Mammary epithelial cell (primary cell): ENCODE data around the gene NT5M.

ENCODE experiments used
- EZH2 ChIP-seq: IDR thresholded peaks from 2 replicates; pipeline ENCODE4 v1.6.1; 2012; ENCODE audit warnings: low read length, inconsistent platforms, borderline replicate concordance
- TF ChIP-seq, protein P1 (sequence below), 2 donors: IDR thresholded peaks in 1 of 2; conservative IDR thresholded peaks in 1 of 2; 2 replicates each; pipeline ENCODE4 v1.5.1; 2011 to 2012; ENCODE audit warnings: inconsistent platforms in 2 of 2, low read length in 2 of 2, mild to moderate bottlenecking in 2 of 2, control low read depth in 1 of 2, low read depth in 1 of 2; ENCODE audit not compliant: insufficient read depth in 1 of 2; ENCODE audit errors: extremely low read depth in 1 of 2

DNA sequence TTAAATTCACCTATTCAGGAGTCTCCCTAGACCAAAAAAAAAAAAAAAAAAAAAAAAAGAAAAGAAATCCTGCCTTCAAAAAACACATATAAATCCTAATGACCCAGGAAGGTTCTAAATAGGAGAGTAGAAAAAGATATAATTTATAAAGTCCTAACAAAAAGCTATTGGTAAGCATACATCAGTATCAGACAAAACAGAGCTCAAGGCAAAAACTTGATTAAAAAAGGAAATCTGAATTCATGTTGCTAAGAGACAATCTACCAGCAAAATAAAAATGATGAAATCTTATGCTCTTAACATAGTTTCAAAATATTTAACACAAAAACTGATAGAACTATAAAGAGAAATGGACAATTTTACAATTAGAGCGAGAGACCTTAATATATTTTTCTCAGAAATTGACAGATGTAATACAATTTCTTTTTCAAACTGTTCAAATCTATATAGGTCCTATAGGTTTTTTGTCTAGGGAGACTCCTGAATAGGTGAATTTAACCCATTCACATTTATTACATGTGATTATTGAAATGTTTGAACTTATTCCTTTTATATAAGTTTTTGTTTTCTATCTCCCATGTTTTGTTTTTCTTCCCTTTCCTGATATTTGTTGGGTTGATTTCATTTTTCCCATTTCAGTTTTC is 57.0 kb downstream of the NT5M start:
- TF ChIP-seq, protein P1, sequence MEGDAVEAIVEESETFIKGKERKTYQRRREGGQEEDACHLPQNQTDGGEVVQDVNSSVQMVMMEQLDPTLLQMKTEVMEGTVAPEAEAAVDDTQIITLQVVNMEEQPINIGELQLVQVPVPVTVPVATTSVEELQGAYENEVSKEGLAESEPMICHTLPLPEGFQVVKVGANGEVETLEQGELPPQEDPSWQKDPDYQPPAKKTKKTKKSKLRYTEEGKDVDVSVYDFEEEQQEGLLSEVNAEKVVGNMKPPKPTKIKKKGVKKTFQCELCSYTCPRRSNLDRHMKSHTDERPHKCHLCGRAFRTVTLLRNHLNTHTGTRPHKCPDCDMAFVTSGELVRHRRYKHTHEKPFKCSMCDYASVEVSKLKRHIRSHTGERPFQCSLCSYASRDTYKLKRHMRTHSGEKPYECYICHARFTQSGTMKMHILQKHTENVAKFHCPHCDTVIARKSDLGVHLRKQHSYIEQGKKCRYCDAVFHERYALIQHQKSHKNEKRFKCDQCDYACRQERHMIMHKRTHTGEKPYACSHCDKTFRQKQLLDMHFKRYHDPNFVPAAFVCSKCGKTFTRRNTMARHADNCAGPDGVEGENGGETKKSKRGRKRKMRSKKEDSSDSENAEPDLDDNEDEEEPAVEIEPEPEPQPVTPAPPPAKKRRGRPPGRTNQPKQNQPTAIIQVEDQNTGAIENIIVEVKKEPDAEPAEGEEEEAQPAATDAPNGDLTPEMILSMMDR (conservative IDR thresholded peaks at IDR 0.05 in 1 of 2, IDR thresholded peaks at IDR 0.05 in 1 of 2; ENCODE audit: extremely low read depth in 1 of 2, insufficient read depth in 1 of 2, low read depth in 1 of 2, low read length in 2 of 2) = no peak
- TF ChIP-seq EZH2 = no peak
